DND-41 (cell line): ENCODE data around the gene OR13A1.

Experiments
- EZH2 ChIP-seq: IDR thresholded peaks from 3 replicates; pipeline ENCODE4 v1.6.1; 2012; ENCODE audit warnings: borderline replicate concordance, low read depth, mild to moderate bottlenecking, moderate library complexity, low read length, inconsistent platforms; ENCODE audit not compliant: severe bottlenecking
- TF ChIP-seq, protein P1 (sequence below): IDR thresholded peaks from 2 replicates; pipeline ENCODE4 v1.5.1; 2012; ENCODE audit warnings: borderline replicate concordance, low read length, moderate library complexity, mild to moderate bottlenecking; ENCODE audit not compliant: poor library complexity, severe bottlenecking; ENCODE audit errors: extremely low read depth

DNA sequence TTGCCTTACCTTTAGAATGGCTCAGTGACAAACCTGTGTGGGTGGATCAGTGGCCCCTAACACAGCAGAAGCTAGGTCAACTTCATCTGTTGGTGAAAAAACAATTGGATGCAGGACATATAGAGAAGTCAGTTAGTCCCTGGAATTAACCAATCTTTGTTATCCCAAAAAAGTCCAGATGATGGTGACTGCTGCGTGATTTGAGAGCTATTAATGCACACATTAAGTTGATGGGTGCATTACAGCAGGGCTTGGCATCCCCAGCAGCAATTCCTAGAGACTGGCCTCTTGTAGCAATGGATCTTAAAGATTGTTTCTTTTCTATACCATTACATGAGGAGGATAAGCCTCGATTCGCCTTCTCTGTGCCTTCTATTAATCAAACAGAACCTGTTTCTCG lies 33.3 kb downstream of the OR13A1 start:
- TF ChIP-seq, protein P1, sequence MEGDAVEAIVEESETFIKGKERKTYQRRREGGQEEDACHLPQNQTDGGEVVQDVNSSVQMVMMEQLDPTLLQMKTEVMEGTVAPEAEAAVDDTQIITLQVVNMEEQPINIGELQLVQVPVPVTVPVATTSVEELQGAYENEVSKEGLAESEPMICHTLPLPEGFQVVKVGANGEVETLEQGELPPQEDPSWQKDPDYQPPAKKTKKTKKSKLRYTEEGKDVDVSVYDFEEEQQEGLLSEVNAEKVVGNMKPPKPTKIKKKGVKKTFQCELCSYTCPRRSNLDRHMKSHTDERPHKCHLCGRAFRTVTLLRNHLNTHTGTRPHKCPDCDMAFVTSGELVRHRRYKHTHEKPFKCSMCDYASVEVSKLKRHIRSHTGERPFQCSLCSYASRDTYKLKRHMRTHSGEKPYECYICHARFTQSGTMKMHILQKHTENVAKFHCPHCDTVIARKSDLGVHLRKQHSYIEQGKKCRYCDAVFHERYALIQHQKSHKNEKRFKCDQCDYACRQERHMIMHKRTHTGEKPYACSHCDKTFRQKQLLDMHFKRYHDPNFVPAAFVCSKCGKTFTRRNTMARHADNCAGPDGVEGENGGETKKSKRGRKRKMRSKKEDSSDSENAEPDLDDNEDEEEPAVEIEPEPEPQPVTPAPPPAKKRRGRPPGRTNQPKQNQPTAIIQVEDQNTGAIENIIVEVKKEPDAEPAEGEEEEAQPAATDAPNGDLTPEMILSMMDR = no peak
- TF ChIP-seq EZH2 = no peak
